SIG-M5 (cell line): ENCODE data around the gene TPD52L2.

ENCODE experiments used
- DNase-seq: peaks from one replicate; lab custom pipeline; 2025; lab: John Stamatoyannopoulos, UW

The TPD52L2 gene

DNA sequence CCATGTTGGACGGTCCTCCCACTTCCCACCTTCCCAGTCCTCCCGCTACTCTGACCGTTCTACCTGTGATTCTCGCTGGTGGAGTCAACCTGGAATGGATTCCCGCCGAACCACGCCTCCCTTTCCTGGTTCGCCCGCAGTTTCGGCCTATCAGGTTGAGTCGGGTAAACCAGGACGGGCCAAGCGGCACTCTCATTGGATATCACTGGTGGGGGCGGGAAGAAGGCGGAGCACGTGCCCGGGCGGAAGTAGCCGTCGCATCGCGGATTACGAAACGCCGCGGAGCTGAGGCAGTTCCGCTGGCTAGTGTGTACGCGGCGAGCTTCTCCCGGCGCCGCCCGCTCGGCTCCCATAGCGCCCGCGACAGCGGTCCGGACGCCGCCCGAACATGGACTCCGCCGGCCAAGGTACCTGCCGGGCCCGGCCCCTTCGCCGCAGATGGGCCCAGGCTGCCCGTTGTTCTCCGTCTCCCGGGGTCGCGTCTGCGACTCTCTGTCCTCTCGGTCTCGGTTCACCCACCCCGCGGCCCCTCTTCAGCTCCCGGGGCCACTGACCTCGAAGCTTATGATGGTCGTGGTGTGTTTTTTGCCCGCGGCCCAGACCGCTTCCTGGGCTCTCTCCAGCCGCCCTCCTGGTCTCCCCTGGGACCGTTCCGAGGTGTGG, at the start of gene TPD52L2:
TPD52L2 (plus strand) TSS at position 293 of the 663 bp plus-strand sequence; CDS start at position 389, 96 bp downstream.
- peak; percentile 84 for DNase-seq

DNA sequence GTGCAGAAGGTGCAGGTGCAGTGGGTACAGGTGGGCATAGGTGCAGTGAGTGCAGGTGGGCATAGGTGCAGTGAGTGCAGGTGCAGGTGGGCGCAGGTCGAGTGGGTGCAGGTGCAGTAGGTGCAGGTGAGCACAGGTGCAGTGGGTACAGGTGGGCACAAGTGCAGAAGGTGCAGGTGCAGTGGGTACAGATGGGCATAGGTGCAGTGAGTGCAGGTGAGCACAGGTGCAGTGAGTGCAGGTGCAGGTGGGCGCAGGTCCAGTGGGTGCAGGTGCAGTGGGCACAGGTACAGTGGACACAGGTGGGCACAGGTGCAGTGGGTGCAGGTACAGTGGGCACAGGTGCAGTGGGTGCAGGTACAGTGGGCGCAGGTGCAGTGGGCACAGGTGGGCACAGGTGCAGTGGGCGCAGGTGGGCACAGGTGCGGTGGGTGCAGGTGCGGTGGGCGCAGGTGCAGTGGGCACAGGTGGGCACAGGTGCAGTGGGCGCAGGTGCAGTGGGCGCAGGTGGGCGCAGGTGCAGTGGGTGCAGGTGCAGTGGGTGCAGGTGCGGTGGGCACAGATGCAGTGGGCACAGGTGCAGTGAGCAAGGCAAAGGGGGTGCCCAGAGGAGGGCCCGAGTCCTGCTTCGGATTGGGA, 49.3 kb upstream of the TPD52L2 start:
- DNase-seq = no peak

DNA sequence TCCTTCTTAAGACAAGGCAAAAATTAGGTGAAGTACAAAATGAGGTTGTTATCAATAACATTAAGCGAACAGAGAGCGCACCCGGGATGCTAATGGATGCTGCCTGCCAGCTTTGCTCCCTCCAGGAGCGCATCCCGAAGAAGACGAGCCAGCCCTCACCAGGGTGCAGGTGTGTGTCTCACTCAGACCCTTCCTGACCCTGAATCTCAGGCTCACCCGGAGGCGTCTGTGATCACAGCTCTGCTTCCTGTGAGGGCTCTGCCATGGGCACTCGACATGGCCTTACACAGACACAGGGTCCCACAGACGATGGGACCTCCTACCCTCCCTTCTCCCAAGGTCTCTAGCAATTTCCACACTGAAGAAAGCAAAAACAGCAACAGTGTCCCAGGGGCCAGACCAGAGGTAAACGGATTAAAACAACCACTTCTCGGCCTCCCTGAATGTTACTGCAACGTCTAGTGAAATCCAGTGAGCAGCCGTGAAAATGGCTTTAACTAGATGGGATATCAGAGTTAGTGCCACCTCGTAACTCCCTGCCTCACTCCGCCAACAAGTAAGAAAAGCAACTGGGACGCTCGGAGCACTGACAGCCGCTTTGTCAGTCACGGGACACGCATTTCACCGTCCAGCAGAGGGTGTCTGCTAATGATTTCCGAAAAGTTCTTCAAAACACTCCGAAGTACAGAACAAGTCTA, 45.7 kb upstream of the TPD52L2 start:
- DNase-seq = no peak

DNA sequence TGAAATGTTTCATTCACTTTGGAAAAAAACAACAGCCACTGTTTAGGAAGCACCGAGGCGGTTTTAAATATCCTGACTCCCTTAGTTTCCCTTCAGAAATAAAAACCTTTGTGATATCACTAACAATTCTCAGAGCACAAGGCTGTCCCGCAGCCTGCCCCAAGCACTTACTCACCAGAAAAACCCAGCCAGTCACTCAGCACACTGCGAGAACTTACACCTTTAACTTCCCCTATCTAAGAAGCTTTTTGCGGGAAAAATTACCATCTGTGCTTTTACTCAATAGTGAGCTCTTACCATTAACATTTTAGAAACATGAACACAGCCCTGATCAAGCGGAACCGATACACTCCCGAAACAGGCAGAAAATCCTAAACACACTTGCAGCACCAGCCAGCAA, 43.3 kb upstream of the TPD52L2 start:
- no peak for DNase-seq

DNA sequence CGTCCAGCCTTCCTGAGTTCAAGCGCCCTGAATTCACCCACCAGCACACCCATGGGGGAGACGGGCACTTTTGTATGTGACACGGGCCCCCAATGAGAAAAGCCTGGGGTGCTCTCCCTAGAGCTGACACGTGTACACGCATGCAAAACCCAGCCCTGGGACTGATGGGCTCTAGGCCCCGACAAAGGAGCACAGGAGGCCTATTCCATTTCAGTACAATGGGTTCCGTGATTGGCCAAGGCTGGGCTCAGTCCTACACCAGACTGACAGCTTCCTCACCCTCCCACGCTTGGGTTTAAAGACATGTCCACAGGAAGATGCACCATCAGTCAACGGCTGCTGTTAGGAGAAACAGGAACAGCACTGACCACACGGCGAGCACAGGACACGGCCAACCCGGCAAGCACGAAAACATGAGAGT, 42.8 kb upstream of the TPD52L2 start:
- no peak for DNase-seq

DNA sequence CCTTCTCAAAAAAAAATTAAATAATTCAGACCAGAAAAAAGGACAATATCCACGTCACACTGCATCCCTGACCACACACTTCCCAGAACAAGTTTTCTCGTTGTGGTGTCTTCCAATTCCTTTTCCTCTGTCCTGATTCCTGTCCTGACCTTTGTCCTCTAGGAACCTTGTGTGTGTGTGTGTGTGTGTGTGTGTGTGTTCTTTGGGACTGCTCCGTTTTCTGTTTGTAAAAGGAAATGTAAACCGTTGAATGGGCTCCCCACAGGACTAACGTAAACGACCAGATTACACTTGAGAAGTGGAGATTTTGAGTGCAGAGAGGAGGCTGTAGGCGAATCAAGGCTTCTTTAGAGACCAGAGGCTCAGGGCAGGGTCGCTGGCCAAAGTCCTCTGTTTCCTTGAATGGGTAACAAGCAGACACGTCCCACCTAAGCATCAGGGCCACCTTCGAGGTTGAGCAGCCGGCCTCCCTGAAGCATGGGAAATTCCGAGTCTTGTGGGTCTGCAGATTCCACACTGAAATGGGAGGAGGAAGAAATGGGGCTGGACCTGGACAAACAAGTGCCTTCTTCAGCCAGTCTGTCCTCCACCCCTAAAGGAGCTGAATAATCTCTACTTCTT, 41.3 kb upstream of the TPD52L2 start:
- no peak for DNase-seq

DNA sequence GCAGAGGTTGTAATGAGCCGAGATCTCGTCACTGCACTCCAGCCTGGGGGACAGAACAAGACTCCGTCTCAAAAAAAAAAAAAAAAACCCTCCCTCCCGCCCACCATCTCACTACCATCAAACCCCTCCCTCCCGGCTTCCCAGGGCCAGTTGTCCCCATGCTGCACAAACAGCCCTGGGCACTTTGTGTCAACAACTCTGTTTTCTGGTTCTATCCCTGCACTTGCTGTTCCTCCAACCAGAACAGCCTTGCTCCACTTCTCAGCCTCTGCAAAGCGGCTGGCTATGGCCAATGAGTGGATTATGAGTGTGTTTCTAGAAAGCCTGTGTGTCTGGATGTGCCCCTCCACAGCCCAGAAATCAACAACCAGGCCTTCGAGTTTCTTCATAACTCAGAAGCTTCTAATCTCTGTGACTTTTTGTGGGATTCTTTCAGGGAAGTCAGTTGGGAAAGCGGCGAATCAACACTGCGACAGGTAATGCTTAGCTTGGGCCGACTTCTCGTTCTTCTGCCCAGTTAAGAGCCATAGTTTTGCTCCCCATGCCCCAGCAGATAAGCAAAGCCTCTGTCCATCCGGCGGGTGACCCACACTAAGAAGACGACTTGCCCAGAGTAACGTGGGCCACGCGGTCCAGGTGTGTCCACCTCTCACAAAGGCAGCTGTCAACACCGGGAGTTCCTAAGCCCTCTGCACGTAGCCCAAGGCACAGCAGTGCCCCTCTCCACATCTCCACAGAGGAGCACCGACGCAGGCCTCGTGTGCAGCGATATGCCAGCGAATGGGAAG, 39.5 kb upstream of the TPD52L2 start:
- DNase-seq = no peak

DNA sequence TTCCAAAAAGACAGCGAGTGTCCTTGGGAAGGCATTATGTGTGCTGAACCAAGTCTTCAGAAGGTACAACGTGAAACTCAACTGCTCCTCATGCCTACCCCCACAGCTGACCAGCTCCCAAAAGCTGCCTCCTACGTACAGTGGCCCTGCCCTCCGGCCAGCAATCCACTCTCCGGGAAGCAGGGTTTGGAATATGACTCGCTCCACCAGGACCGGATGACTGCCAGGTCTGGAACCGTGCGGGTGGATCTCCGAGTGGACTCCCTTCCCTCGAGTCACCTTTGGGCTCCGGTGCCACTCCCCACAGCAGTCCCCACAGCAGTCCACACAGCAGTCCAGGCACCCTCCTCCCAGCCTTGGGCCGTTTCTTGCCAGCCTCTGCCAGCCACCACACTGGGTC, 38.3 kb upstream of the TPD52L2 start:
- no peak for DNase-seq

DNA sequence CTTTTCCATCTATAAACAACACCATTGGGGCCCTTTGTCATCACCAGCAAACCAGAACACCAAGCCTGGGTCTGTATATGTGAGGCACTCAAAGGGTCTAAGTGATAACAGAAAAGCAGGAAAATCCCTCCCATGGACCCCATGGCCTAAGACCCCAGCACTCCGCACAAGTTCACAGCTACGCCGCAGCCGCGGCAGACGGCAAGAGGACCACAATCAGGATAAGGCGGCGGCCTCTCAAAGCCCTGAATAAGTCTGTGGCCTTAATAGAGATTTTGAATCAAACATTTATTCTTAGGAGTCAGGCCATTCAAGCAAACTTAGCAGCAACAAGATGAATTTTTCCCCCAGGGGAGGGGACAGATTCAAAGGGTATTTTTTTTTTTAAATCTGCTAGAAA, 36.9 kb upstream of the TPD52L2 start:
- no peak for DNase-seq

DNA sequence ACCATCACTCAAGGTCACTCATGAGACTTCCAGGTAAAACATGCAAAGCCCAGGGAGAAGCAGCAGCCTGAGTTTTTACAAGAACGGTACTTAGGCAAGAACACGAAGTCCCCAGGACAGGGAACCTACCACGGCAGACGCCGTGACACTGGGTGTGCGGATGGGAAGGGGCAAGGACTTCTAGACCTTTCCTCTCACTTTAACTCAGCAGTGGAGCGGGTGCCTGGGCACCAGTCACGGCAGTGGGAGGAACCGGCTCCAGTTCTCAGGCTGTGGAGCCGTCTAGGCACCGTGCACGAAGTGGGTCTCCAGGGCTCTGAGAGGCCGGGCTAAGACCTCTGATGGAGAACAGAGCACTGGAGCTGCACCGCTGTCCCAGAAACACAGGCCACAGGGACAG, 36.5 kb upstream of the TPD52L2 start:
- no peak for DNase-seq

DNA sequence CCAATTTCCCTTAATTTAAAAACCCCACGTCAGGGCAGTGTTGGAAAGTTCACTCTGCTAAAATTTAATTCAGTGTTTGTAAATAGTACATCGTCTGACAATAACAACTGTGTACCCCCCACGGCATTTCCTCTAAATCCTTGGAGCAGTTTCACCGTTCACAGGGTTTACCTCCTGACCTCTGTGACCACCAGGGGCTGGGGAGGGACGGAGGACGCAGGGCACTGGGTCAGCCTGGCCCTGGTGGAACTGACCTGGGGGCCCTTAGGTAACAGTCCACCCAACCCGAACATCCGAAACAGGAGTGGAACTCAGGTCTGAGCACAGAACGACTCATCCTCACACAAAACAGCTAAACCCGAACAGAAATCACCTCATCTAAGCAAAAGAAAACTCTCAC, 36.1 kb upstream of the TPD52L2 start:
- DNase-seq = no peak

DNA sequence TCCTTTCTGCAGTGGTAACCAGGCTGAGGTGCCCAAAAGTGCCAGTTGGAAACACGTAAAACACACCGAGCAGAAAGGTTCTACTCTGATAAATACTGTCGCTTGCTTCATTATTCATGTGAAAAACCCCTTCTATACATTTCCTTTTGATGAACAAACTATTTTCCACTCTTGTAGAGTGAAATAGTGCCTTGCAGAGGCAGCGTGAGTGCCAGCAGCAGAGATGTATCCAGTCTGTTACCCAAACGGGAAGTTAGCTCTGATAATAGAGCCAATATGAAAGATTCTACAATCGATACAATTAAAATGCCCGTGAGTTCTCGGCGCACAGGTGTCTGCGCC, 35.5 kb upstream of the TPD52L2 start:
- DNase-seq = no peak

DNA sequence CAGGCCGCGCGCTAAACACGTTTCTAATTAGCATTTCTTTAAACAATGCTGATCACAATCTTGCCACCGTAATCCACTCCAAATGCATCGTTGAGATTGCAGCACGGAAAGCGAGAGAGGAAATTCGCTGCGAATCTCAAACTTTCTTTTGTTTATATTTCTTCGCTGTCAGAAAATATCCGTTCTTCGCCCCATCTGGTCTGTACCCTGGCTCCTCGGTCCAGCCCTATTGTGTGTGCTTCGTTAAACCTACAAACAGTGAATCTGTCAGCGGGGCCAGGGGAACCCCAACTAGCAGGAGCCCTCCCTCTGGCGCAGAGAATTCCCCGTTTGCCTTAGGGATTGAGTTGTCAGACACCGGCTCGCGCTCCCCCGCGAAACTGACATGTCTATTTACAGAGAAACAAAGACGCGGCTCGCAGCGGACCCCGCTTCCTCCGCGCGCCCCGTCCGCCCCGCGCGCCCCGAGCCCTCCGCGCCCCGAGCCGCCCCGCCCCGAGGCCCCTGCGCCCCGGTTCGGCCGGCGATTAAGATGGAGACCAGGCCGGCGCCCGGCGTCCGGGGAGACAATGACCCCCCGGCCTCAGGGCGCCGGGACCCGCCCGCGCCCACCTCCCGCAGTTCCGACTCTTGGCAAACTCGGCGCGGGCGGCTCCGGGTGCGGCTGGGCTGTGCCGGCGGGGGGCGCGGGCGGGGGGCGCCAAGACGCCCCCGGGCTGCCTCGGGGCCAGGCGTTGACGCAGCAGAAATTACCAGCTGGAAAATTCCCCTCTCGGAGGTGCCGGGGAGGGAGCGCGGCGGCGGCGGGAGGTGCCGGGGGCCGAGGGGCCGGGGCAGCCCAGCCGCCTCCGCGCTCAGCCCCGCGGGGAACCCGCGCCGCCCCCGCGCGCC, 34.9 kb upstream of the TPD52L2 start:
- no peak for DNase-seq

DNA sequence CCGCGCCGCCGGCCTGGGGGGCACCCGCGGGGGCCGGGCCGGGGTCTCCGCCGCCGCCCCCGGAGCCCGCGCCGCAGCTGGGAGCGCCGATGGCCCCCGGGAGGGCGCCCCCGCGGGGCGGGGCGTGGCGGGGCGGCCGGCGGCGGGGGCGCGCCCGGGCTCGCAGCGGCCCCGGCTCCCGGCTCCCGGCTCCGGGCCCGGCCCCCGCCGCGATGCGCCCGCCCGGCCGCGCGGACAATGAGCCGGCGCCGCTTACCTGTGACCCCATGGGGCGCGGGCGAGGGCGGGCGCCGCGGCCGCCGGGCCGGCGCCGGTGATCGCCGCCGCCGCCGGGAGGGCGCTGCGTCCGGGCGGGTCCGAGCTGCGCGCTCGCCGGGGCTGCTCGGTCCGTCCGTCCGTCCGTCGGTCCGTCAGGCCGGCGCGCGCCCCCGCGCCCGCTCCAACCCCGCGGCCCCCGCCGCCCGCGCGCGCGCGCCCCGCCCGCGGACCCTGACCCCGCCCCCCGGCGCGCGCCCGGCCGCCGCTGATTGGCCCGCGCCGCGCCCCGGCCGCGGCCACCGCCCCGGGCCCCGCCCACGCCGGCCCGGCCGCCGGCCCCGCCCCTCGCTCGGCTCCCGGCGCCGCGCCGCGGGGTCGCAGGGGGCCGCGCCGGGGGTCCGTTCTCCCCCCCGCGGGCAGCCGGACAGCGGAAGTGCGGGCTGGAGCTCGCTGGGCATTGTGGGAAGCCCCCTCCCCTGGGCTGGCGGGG, 34.1 kb upstream of the TPD52L2 start, which contains the start of gene ZBTB46:
ZBTB46 (minus strand) TSS at position 424 of the 748 bp plus-strand sequence. CDS start 40,507 bp downstream, outside the sequence.
- no peak for DNase-seq

DNA sequence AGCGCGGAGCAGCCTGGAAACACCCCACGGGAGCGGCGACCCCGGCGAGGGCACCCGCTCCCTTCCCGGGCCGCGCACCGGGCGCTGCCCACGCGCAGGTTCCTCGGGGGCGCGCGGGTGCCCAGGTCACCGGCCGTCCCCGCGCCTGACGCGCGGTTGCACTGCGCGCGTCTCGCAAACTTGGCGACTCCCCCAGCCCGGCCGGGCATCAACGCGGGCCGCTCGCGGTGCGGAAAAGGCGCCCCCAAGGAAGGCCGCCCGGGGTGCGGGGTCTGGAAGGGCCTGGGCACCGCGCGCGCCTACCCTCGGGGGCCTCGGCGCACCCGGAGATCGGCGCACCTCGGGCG, 33.5 kb upstream of the TPD52L2 start:
- no peak for DNase-seq

DNA sequence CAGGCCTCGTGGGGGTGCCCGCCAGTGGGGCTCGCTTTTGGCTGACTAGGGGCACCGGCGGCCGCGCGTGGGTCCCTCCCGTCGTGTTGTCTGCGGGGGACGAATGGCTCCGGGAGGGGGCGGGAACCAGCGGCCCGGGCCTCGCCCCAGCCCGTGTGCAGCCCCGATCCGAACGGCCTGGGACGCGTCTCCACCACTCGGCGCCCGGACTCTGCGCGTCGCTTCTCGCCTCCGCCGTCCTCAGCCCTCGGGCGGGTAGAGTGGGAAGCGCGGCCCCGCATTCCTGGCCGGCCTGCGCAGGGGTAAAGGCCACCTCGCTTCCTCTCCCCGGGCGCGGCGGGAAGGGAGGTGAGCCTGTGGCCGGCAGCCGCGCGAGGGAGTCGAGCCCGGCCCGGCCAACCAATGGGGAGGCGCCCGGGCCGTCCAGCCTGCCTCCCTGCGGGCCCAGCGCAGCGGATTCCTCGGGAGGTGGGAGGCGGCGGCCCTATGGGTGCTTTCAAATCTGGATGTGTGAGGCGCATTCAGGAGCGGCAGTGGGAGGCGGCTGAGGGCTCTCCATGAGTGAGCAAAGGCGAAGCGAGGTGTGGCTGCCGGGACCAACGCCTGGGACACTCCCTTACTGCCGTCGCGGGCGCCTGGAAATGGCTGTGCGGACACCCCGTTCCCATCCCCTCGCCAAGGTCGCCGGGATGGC, 32.9 kb upstream of the TPD52L2 start:
- DNase-seq = no peak

DNA sequence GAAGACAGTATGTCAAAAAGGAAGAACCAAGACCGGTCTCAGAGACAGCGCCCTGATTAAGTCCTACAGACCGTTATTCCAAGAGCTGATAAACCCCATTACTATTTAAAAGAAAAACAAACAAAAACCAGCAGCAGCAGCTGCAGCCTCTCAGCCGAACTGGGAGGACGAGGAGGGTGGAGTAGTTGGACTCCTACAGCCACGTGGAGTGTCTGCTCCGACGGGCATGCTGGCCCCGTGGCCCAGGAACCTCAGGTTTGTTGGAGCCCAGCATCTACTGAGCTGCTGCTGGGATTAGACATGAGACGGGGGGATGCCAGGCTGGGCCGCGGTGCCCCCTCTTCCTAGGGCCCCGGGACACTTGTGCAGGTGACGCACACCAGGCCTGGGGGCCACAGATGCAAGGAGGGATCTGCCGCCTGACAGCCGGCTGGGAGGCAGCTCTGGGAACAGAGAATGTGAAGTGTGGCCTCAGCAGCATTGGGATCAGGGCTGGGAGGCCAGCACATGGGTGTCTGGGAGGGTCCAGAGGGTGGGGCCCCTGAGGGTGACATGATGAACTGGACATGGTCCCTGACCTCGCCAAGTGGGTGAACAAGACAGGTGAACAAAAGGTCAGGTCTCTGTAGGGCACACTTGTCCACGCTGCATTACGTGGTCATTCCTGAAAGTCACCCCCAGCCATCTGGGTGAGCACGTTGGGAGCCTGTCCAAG, 31.1 kb upstream of the TPD52L2 start:
- no peak for DNase-seq

DNA sequence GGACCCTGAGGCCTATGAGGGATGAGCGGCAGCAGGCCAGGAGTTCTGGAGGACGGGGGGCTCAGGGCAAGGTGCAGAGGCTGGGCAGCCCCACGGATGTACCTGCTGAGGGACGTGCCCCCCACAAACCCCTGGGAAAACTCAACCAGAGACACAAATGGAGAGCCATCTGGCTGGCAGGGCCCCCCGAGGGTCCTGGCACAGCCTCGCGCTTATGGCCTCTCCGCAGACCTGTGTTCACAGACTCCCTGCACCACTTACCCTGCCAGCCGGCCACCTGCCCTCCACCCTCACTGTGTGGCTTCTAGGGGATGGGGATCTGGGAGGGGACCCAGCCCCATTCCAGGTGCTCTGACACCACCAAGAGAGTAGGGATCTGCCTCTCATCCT, 30.6 kb upstream of the TPD52L2 start:
- DNase-seq = no peak
